Measurements from ENCODE around the gene TEC. TPM values are rescaled to one million over a fixed set of nuclear protein-coding genes. Genes with fewer than 3 reads are reported as not detected.
A peak's percentile ranks its signal among the peaks of the same experiment; 100 is the strongest.
"Not testable (repeated sequence)": the region's sequence is repeated elsewhere in the genome, so short reads cannot be mapped to it uniquely, and the experiment has no call there.

TEC gene
- total RNA-seq, result 10 to 100 TPM in 1 of 2 donors, 1 to 10 TPM in 1; 4.5 to 12.8 TPM

DNA sequence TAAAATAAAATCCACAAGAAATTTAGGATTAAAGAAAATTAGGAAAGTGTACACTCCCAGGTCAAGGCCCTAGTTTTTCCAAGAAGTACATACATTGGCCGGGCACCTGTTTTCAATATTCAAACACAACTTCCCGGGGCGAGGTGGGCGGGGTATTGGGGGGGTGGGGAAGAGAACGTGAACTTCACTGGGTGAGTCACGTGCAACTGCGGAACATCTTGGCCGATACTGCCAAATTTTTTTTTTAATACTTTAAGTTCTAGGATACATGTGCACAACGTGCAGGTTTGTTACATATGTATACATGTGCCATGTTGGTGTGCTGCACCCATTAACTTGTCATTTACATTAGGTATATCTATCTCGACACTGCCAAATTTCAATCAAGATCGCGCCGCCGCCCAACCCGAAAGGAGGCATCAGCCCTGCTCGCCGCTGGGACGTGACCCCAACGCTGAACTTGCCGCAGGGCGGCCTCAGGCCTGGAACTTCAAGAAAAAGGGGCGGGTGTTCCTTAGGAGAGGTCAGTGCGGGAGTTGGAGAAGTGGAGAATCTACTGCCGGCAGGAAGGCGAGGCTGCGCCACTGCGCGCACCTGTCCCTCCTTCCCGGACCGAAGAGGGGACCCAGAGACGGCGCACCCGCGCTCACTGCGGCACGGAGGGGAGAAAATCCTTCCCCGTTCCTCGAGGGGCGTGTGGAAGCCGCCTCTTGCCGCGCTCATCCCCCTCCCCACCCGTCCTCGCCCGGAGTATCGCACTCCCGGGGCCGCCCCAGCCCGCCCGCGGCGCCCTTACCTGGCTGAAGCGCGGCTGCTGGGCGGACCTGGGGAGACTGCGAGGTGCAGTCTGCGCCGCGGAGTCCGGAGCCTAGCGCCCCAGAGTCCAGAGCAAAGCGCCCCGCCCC is at the start of gene TEC:
Gene TEC, minus strand, starts transcription at position 883 of the 905 bp plus-strand sequence. CDS start 41,224 bp downstream, outside the sequence.
- DNase-seq (ENCODE audit: low spot score), result no peak
- H3K9me3 ChIP-seq, result no peaks in the 10 kb centered on the region
- peak; percentile 40 for ATAC-seq (ENCODE audit: insufficient number of reproducible peaks, low FRiP score, low read depth)
- H3K27ac ChIP-seq, result peak within 1 kb of the TSS; percentile 60 to 84
- peaks cover 0 to 13% of the 10 kb centered on the region in 2 donors for H3K4me1 ChIP-seq (ENCODE audit: control insufficient read depth in 1 of 2, low read depth in 2 of 2)
- TF ChIP-seq, protein P1, sequence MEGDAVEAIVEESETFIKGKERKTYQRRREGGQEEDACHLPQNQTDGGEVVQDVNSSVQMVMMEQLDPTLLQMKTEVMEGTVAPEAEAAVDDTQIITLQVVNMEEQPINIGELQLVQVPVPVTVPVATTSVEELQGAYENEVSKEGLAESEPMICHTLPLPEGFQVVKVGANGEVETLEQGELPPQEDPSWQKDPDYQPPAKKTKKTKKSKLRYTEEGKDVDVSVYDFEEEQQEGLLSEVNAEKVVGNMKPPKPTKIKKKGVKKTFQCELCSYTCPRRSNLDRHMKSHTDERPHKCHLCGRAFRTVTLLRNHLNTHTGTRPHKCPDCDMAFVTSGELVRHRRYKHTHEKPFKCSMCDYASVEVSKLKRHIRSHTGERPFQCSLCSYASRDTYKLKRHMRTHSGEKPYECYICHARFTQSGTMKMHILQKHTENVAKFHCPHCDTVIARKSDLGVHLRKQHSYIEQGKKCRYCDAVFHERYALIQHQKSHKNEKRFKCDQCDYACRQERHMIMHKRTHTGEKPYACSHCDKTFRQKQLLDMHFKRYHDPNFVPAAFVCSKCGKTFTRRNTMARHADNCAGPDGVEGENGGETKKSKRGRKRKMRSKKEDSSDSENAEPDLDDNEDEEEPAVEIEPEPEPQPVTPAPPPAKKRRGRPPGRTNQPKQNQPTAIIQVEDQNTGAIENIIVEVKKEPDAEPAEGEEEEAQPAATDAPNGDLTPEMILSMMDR (IDR thresholded peaks at IDR 0.05), result no peak
- no peaks in the 10 kb centered on the region for H3K27me3 ChIP-seq (replicated peaks; ENCODE audit: insufficient read depth)
- H3K4me3 ChIP-seq, result peak within 1 kb of the TSS; percentile 98
- no peaks in the 10 kb centered on the region for H3K36me3 ChIP-seq

GRCh38 chr4:48315728-48316630 is 46.3 kb upstream of the TEC start:
- TF ChIP-seq, protein P1 (IDR thresholded peaks at IDR 0.05), result peak; percentile 51
- Histone ChIP-seq H3K9me3 (no peaks in the 10 kb centered on the region), H3K27ac (no peak overlapping the region), H3K4me1 (ENCODE audit: control insufficient read depth in 1 of 2, low read depth in 2 of 2) (no peaks in the 10 kb centered on the region), H3K27me3 (replicated peaks; ENCODE audit: insufficient read depth) (no peaks in the 10 kb centered on the region), H3K4me3 (no peak overlapping the region), H3K36me3 (no peaks in the 10 kb centered on the region)
- DNase-seq (ENCODE audit: low spot score) (no peak), ATAC-seq (ENCODE audit: insufficient number of reproducible peaks, low FRiP score, low read depth) (no peak)

DNA sequence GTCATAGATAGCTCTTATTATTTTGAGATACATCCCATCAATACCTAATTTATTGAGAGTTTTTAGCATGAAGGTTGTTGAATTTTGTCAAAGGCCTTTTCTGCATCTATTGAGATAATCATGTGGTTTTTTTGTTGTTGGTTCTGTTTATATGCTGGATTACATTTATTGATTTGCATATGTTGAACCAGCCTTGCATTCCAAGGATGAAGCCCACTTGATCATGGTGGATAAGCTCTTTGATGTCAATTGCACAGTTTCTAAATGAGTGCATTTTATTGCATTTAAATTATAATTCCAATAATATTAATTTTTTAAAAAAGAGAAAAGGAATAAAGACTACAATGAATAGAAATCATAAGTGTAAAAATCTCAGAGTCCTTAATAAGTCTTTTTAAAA is 45.1 kb upstream of the TEC start:
- not testable (repeated sequence) for H3K27me3 ChIP-seq (replicated peaks; ENCODE audit: insufficient read depth); H3K4me3 ChIP-seq; H3K36me3 ChIP-seq; H3K4me1 ChIP-seq (ENCODE audit: control insufficient read depth in 1 of 2, low read depth in 2 of 2); H3K9me3 ChIP-seq; DNase-seq (ENCODE audit: low spot score); ATAC-seq (ENCODE audit: insufficient number of reproducible peaks, low FRiP score, low read depth); H3K27ac ChIP-seq

DNA sequence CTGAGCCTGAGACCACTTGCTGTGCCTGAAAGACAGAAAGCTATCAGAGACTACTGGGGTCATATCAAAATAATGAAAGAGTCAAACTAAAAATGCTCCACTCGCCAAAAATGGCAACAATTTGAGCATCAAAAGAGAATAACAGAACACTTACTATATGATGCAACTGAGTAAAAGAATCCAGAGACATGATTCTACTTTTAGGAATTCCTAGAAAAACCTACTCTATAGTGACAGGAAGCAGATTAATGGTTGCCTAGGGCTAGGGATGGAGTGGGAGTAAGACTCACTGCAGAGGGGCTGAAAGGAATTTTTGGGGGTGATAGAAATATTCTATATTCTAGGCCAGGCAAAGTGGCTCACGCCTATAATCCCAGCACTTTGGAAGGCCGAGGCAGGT is 42.3 kb upstream of the TEC start:
- Histone ChIP-seq H3K4me1 (ENCODE audit: control insufficient read depth in 1 of 2, low read depth in 2 of 2) (no peaks in the 10 kb centered on the region), H3K36me3 (no peaks in the 10 kb centered on the region), H3K27ac (no peak overlapping the region), H3K9me3 (no peaks in the 10 kb centered on the region), H3K27me3 (replicated peaks; ENCODE audit: insufficient read depth) (no peaks in the 10 kb centered on the region), H3K4me3 (no peak overlapping the region)
- ATAC-seq (ENCODE audit: insufficient number of reproducible peaks, low FRiP score, low read depth) (no peak), DNase-seq (ENCODE audit: low spot score) (no peak)
- TF ChIP-seq, protein P1 (IDR thresholded peaks at IDR 0.05), result no peak

DNA sequence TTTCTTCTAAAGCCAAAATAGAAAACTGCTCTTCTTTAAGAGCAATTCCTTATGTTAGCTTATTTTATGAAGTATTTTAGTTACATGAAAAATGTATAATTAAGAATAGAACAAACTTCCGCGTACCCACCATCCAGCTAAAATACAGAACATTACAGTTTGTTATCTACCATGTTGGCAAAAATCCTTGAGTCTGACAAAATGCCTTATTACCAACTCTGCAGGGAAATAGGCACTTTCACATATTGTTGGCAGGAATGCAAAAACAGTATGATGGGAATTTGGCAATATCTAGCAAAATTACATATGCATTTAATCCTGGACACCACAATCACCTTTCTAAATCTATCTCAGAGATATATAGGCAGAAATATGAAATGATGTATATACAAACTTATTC is 39.3 kb upstream of the TEC start:
- TF ChIP-seq, protein P1 (IDR thresholded peaks at IDR 0.05), result no peak
- H3K27ac ChIP-seq, result no peak overlapping the region

More for the DNA sequence above, 39.3 kb upstream of the TEC start:
- H3K27me3 ChIP-seq (replicated peaks; ENCODE audit: insufficient read depth), result no peaks in the 10 kb centered on the region
- H3K9me3 ChIP-seq, result no peaks in the 10 kb centered on the region
- ATAC-seq (ENCODE audit: insufficient number of reproducible peaks, low FRiP score, low read depth), result no peak
- no peak overlapping the region for H3K4me3 ChIP-seq
- H3K36me3 ChIP-seq, result no peaks in the 10 kb centered on the region
- no peak for DNase-seq (ENCODE audit: low spot score)
- no peaks in the 10 kb centered on the region for H3K4me1 ChIP-seq (ENCODE audit: control insufficient read depth in 1 of 2, low read depth in 2 of 2)

All from thoracic aorta (tissue), 2 donors.